Left lobe of liver (tissue), 2 donors: Measurements from ENCODE around the gene ZNF66. TPM values are rescaled to one million over a fixed set of nuclear protein-coding genes. Genes with fewer than 3 reads are reported as not detected.
A peak's percentile ranks its signal among the peaks of the same experiment; 100 is the strongest.
"Not testable (repeated sequence)": the region's sequence is repeated elsewhere in the genome, so short reads cannot be mapped to it uniquely, and the experiment has no call there.

Experiments
- ATAC-seq: fragments of 200-7000 bp; cut with Tn5 transposase; one replicate; pipeline ENCODE4 v1.9.1; 2020; ENCODE audit warnings: mild to moderate bottlenecking, moderate library complexity
- DNase-seq: peaks from one replicate; pipeline ENCODE4 v3.0.0-alpha.2; 2020; ENCODE audit warnings: low spot score
- total RNA-seq: library from RNA; stranded (reverse); gene quantifications from one replicate; pipeline ENCODE4 v1.2.1, GENCODE V29; 2021
- donor health status: DM: no; HTN: no; CAD: no; lungs with moderate emphysema.
- donor health status: DM: no; HTN: yes; CAD: no.

The ZNF66 gene
- total RNA-seq = 0.40 TPM

DNA sequence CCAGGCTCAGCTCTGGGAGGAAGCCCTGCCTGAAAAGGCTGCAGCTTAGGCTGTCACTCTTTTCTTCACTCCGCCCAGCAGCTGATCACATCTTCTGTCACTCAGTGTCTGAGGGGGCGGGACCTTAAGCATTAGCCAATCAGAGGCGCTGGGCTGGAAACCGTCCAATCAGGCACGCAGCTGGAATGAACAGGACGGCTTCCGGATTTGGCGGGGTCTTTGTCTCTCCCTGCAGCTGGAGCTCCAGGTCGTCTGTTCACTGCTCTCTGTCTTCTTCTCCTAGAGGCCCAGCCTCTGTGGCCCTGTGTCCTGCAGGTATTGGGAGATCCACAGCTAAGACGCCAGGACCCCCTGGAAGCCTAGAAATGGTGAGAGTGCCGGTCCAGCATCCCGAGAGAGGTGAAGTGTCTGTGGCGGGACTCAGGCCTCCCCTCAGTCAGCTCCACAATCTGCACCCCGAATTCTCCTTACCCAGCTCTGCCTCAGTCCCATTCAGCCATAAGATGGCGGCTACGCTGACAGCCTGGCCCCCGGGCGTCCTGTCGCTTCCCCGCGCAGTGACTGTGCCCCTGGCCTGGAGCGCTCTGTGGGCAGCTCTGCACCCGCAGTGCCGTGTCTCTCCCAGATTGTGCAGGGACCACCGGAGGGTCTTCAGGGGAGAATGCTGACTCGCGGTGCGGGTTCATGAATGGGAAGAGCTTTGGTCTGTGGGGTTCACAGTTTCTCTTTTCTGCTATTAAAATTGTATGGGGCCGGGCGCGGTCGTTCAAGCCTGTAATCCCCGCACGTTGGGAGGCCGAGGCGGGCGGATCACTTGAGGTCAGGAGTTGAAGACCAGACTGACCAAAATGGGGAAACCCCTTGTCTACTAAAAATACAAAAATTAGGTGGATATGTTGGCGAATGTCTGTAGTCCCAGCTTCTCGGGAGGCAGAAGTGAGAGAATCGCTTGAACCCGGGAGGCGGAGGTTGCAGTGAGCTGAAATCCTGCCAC is at the start of gene ZNF66:
ZNF66 (plus strand) TSS at position 222 of the 994 bp plus-strand sequence; CDS start at position 366, 144 bp downstream.
- DNase-seq (peak; percentile 85), ATAC-seq (peak; percentile 90)

DNA sequence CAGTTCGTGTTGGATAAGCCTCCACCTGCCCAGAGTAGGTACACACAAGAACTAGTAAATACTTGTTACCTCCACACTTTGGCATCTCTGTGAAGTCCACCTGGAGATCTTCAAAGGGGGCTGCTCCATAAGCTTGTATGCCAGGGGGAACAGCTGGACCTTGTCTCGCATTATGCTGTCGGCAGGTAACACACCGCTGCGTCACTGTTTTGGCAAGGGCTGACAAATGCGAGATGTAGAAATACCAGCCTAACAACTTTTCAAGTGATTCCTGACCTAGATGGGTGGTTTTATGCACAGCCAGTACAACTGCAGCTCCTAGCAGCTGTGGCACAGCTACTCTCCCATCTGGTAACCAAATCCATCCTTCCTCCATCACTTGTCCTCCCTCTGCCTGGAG is 25.9 kb upstream of the ZNF66 start:
- ATAC-seq, DNase-seq: not testable (repeated sequence)

DNA sequence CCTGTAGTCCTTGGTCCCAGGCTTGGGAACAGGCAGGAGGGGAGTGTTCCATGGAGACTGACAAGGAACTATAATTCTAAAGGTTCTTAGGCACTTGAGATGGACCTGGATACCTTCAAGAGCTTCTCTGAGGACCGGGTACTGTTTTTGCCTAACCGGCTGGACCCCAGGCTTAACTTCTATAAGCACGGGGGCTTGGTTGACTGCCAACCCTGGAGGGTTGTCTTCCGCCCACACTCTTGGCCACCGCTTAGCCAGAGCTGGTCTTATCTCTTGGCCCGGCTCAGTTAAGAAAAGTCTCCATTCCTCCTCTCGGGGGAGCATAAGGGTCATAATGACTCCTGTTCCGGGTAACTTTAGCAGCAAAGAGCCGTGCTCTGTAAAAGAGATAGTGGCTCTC is 23.8 kb upstream of the ZNF66 start:
- ATAC-seq, DNase-seq: not testable (repeated sequence)

DNA sequence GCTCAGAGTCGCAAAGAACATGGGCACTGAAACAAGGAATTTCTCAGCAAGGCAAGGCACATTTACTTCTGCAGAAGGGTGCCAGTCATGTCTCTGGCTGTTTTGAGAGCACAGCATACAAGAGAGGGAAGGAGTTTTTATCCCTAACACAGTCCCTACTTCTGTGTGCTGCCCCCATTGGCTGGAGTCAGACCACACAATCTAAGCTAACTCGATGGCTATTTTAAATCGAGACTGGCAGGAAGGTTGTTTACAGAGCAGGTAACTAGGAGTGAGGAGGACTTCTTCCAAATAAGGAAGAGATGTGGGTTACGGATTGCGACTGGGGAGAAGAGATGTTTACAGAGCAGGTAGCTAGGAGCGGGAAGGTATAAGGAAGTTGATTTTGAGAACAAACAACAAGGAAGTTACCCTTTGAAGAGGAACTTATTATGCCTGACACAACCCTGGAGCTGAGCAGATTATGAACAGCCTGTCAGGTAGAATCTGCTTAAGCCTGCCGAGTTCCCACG is 6.8 kb upstream of the ZNF66 start:
- not testable (repeated sequence) for ATAC-seq

DNA sequence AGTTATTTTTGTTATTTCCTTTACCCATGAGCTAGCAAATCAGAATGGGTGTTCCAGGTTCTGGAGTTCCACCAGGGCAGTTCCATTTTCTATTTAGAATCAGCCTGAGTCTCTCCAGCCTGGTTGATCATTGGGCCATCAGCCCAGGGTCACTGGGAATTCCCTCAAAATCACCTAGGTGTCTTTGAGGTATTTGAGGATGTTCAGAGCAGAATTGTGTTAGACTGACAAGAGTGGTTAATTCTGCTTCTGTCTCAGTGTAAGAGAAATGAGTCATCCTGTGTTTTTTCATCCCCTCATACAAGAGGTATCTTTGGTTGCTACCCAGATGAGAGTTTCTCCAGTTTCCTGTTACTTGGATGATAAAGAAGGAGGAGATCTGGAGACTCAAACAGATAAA is 11.7 kb downstream of the ZNF66 start:
- ATAC-seq (no peak), DNase-seq (no peak)

More for the DNA sequence above, 6.8 kb upstream of the ZNF66 start:
- not testable (repeated sequence) for DNase-seq

DNA sequence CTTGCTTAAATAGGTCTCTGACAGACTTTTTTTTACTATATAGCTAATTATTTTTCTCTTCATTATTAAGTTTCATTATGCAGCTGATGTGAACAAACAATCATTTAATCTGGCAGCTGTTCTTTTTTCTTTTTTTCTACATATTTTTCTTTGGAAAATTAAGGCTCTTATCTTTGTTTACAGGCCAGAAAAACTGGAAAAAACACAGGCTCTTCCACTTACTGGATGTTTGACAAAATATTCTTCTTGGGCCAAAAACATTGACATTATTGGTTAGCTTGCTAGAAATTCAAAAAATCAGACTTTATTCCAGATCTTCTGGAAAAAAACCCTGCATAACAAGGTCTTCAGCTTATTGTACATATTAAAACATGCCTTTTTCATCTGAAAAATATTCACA is 15.7 kb downstream of the ZNF66 start:
- ATAC-seq (no peak), DNase-seq (no peak)

DNA sequence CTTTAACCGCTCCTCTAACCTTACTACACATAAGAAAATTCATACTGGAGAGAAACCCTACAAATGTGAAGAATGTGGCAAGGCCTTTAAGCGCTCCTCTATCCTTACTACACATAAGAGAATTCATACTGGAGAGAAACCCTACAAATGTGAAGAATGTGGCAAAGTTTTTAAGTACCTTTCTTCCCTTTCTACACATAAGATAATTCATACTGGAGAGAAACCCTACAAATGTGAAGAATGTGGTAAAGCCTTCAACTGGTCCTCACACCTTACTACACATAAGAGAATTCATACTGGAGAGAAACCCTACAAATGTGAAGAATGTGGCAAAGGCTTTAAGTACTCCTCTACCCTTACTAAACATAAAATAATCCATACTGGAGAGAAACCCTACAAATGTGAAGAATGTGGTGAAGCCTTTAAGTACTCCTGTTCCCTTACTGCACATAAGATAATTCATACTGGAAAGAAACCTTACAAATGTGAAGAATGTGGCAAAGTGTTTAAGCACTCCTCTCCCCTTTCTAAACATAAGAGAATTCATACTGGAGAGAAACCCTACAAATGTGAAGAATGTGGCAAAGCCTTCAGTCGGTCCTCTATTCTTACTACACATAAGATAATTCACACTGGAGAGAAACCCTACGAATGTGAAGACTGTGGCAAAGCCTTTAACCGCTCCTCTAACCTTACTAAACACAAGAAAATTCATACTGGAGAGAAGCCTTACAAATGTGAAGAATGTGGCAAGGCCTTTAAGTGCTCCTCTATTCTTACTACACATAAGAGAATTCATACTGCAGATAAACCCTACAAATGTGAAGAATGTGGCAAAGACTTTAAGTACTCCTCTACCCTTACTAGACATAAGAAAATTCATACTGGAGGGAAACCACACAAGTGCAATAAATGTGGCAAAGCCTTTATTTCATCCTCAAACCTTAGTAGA is 30.5 kb downstream of the ZNF66 start:
- not testable (repeated sequence) for ATAC-seq

DNA sequence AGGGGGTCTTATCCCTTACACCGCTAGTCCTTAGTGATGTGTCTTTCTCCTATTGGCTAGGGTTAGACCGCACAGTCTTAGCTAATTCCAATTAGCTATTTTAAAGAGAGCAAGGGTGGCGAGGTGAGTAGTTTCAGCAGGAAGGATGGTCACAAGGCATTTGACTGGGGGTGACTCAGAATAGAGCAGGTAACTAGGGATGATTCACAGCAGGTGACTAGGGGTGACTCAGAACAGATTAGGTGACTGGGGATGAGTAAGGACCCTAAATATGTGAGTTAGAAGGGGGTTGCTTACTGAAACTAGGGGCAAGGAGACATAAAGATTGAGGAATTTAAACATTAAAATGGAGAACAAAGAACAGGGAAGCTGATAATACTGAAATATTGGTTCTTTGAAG is 64.3 kb downstream of the ZNF66 start:
- ATAC-seq (no peak), DNase-seq (no peak)

More for the DNA sequence above, 30.5 kb downstream of the ZNF66 start:
- not testable (repeated sequence) for DNase-seq

Other genes starting within 250 kb of the ZNF66 start
- 2.3 TPM for gene ZNF737, start 210.5 kb upstream of the ZNF66 start, total RNA-seq
- gene ZNF626, start 114.7 kb upstream of the ZNF66 start, total RNA-seq = 3.0 TPM
- gene ZNF85, start 146.9 kb downstream of the ZNF66 start, total RNA-seq = 0.50 TPM
- 2.4 TPM for gene ZNF430, start 244.4 kb downstream of the ZNF66 start, total RNA-seq